ENCODE measurements around the gene LRRFIP2. TPM values are rescaled to one million over a fixed set of nuclear protein-coding genes. Genes with fewer than 3 reads are reported as not detected.
A peak's percentile ranks its signal among the peaks of the same experiment; 100 is the strongest.
"Not testable (repeated sequence)": the region's sequence is repeated elsewhere in the genome, so short reads cannot be mapped to it uniquely, and the experiment has no call there.

LRRFIP2 gene
- total RNA-seq, 1 donor from 2014 or later, result 34.7 TPM

GRCh38 chr3:37183976-37184375 is 9.6 kb upstream of the LRRFIP2 start:
- DNase-seq (ENCODE audit: low read depth in 2 of 2), result peak in 1 of 2 donors; percentile 35

- DNase-seq (ENCODE audit: low read depth in 2 of 2), result peak; percentile 58 to 91
Observed at GRCh38 chr3:37183375-37183831, 9.0 kb upstream of the LRRFIP2 start.

- DNase-seq (ENCODE audit: low read depth in 2 of 2), result no peak
Observed at GRCh38 chr3:37182816-37183215, 8.4 kb upstream of the LRRFIP2 start.

GRCh38 chr3:37181756-37182155 is 7.4 kb upstream of the LRRFIP2 start:
- DNase-seq (ENCODE audit: low read depth in 2 of 2), result no peak

GRCh38 chr3:37179144-37179967 is 5.0 kb upstream of the LRRFIP2 start:
- no peak for DNase-seq (ENCODE audit: low read depth in 2 of 2)

GRCh38 chr3:37173806-37174205 is 576 bp downstream of the LRRFIP2 start:
- peak; percentile 46 to 60 for DNase-seq (ENCODE audit: low read depth in 2 of 2)

GRCh38 chr3:37171144-37171543 is 3.2 kb downstream of the LRRFIP2 start:
- DNase-seq (ENCODE audit: low read depth in 2 of 2), result peak in 1 of 2 donors; percentile 30

GRCh38 chr3:37170513-37170912 is 3.9 kb downstream of the LRRFIP2 start:
- DNase-seq (ENCODE audit: low read depth in 2 of 2), result no peak

- DNase-seq (ENCODE audit: low read depth in 2 of 2), result no peak
Observed at GRCh38 chr3:37170060-37170459, 4.3 kb downstream of the LRRFIP2 start.

- no peak for DNase-seq (ENCODE audit: low read depth in 2 of 2)
Observed at GRCh38 chr3:37168896-37169295, 5.5 kb downstream of the LRRFIP2 start.

GRCh38 chr3:37163262-37164015 is 10.9 kb downstream of the LRRFIP2 start:
- DNase-seq (ENCODE audit: low read depth in 2 of 2), result peak; percentile 66 to 67

- DNase-seq (ENCODE audit: low read depth in 2 of 2), result no peak
Observed at GRCh38 chr3:37162501-37163245, 11.7 kb downstream of the LRRFIP2 start.

GRCh38 chr3:37161351-37161750 is 13.0 kb downstream of the LRRFIP2 start:
- DNase-seq (ENCODE audit: low read depth in 2 of 2), result no peak

GRCh38 chr3:37155782-37156181 is 18.6 kb downstream of the LRRFIP2 start:
- DNase-seq (ENCODE audit: low read depth in 2 of 2), result no peak

- no peak for DNase-seq (ENCODE audit: low read depth in 2 of 2)
Observed at GRCh38 chr3:37154668-37155314, 19.6 kb downstream of the LRRFIP2 start.

GRCh38 chr3:37150621-37151020 is 23.8 kb downstream of the LRRFIP2 start:
- DNase-seq (ENCODE audit: low read depth in 2 of 2), result no peak

GRCh38 chr3:37149257-37149656 is 25.1 kb downstream of the LRRFIP2 start:
- DNase-seq (ENCODE audit: low read depth in 2 of 2), result no peak

- DNase-seq (ENCODE audit: low read depth in 2 of 2), result no peak
Observed at GRCh38 chr3:37148208-37148607, 26.2 kb downstream of the LRRFIP2 start.

GRCh38 chr3:37147666-37148065 is 26.7 kb downstream of the LRRFIP2 start:
- peak; percentile 11 to 65 for DNase-seq (ENCODE audit: low read depth in 2 of 2)

- DNase-seq (ENCODE audit: low read depth in 2 of 2), result not testable (repeated sequence)
Observed at GRCh38 chr3:37146927-37147326, 27.5 kb downstream of the LRRFIP2 start.

- peak in 1 of 2 donors; percentile 33 for DNase-seq (ENCODE audit: low read depth in 2 of 2)
Observed at GRCh38 chr3:37145611-37146010, 28.8 kb downstream of the LRRFIP2 start.

All from lung microvascular endothelial cell (primary cell).